Measurements from ENCODE around the gene MIA2.

MIA2 gene

DNA sequence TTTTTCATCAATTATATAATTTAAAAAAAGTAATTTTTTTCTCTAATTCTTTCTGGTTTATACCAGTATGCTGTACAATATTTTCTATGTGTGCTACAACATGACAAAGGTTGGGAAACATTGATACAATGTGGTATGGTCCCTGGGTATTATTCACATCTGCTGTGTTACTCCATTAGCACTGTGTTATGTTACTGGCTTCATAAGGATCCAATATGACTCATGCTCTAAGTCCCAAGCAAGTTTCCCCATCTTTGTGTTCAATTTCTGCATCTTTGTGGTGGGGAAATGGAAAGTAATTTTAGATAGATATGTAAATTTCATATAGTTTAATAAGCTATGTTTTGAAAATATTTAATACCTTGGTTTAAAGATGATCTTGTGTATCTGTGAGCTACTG lies 162.7 kb downstream of the MIA2 start:
- TF ChIP-seq POLR2AphosphoS5 (IDR thresholded peaks at IDR 0.05; ENCODE audit: low read depth) (no peak), REST (IDR thresholded peaks at IDR 0.05; ENCODE audit: insufficient replicate concordance, low read depth) (no peak), CTCF (IDR thresholded peaks at IDR 0.05; ENCODE audit: insufficient read depth, low read length) (no peak), SPI1 (IDR thresholded peaks at IDR 0.05; ENCODE audit: borderline replicate concordance, low read depth) (no peak), GABPA (IDR thresholded peaks at IDR 0.05; ENCODE audit: low read depth) (no peak)
- no peak for DNase-seq (ENCODE audit: low read depth in 1 of 2, low spot score in 1 of 2)

DNA sequence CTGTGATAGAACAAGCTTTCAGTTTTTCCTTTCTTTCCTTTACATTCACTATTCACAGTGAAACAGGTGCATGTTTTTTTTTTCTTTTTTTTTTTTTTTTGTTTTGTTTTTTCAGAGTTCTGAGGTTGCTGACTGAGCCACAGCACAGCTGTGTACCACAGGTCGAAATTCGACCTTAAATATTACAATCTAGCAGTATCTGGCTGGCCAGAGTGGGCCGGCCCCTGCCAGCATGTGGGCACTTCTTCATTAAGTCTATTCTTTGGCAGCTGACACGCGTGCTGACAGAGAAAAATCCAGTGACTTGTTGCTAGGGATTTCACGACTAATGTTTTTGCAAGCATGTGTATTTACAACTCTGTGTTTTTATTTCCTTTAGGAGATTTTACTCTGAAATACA lies 164.7 kb downstream of the MIA2 start:
- no peak for DNase-seq (ENCODE audit: low read depth in 1 of 2, low spot score in 1 of 2)

More for the DNA sequence above, 162.7 kb downstream of the MIA2 start:
- Histone ChIP-seq H3K27me3 (ENCODE audit: insufficient read depth, poor library complexity, severe bottlenecking) (no peaks in the 10 kb centered on the region), H3K4me3 (replicated peaks; ENCODE audit: insufficient read depth, low read length) (no peak overlapping the region), H3K27ac (replicated peaks) (no peak overlapping the region)

GRCh38 chr14:39406560-39406959 lies 172.8 kb downstream of the MIA2 start:
- no peaks in the 10 kb centered on the region for H3K27me3 ChIP-seq (ENCODE audit: insufficient read depth, poor library complexity, severe bottlenecking)
- DNase-seq (ENCODE audit: low read depth in 1 of 2, low spot score in 1 of 2): no peak
- no peak overlapping the region for H3K4me3 ChIP-seq (replicated peaks; ENCODE audit: insufficient read depth, low read length)
- no peak overlapping the region for H3K27ac ChIP-seq (replicated peaks)
- no peak for TF ChIP-seq SPI1 (IDR thresholded peaks at IDR 0.05; ENCODE audit: borderline replicate concordance, low read depth)
- no peak for TF ChIP-seq POLR2AphosphoS5 (IDR thresholded peaks at IDR 0.05; ENCODE audit: low read depth)
- TF ChIP-seq GABPA (IDR thresholded peaks at IDR 0.05; ENCODE audit: low read depth): no peak
- no peak for TF ChIP-seq CTCF (IDR thresholded peaks at IDR 0.05; ENCODE audit: insufficient read depth, low read length)
- TF ChIP-seq REST (IDR thresholded peaks at IDR 0.05; ENCODE audit: insufficient replicate concordance, low read depth): no peak

More for the DNA sequence above, 164.7 kb downstream of the MIA2 start:
- H3K27me3 ChIP-seq (ENCODE audit: insufficient read depth, poor library complexity, severe bottlenecking): no peaks in the 10 kb centered on the region
- no peak overlapping the region for H3K4me3 ChIP-seq (replicated peaks; ENCODE audit: insufficient read depth, low read length)
- no peak for TF ChIP-seq GABPA (IDR thresholded peaks at IDR 0.05; ENCODE audit: low read depth)
- TF ChIP-seq POLR2AphosphoS5 (IDR thresholded peaks at IDR 0.05; ENCODE audit: low read depth): no peak
- no peak for TF ChIP-seq CTCF (IDR thresholded peaks at IDR 0.05; ENCODE audit: insufficient read depth, low read length)
- no peak for TF ChIP-seq REST (IDR thresholded peaks at IDR 0.05; ENCODE audit: insufficient replicate concordance, low read depth)
- TF ChIP-seq SPI1 (IDR thresholded peaks at IDR 0.05; ENCODE audit: borderline replicate concordance, low read depth): no peak
- H3K27ac ChIP-seq (replicated peaks): no peak overlapping the region
